LNCaP clone FGC (cell line): ENCODE measurements around the gene FBLN2.

Source experiments
- DNase-seq: peaks from one replicate; pipeline ENCODE4 v3.0.0-alpha.2; 2011; ENCODE audit warnings: low read depth
- H3K4me3 ChIP-seq: 2 replicates; pipeline ENCODE4 v1.5.1; 2011; ENCODE audit warnings: mild to moderate bottlenecking, low read depth, low read length, control low read depth
- TF ChIP-seq, protein P1 (sequence below): IDR thresholded peaks from 2 replicates; pipeline ENCODE4 v1.5.1; 2012; ENCODE audit warnings: mild to moderate bottlenecking; ENCODE audit not compliant: control insufficient read depth, insufficient read depth; ENCODE audit errors: extremely low read depth

Gene FBLN2

DNA sequence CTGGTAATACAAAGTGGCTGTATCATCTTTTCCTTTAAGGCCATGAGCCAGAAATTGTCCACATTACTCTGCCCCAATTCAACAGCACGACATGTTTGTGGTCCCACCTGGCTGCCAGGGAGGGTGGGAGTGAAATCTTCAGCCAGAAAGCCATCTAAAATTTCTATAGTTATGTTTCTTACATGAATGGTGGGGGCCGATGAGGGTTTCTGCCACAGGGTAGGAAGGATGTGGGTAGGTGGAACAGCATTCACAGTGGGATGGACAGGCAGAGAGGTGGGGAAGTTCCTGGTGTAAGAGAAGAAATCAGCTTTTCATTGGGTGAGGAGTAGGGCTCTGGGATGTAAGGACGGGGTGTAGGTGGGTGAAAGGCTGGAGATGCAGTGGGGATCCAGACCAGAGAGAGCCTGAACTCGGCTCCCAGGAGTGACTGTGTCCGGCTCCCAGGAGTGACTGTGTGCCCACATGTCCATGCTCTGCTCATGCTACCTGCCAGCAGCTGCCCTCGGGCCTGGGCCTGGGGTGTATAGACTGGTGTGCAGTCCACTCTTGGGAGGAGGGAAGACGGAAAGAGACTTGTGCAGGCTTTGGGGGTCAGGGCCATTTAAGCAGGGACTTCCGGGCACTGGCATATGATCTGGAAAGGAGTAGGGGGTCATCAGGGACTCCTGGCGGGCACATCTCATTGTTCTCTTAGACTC lies 3.8 kb upstream of the FBLN2 start:
- TF ChIP-seq, protein P1, sequence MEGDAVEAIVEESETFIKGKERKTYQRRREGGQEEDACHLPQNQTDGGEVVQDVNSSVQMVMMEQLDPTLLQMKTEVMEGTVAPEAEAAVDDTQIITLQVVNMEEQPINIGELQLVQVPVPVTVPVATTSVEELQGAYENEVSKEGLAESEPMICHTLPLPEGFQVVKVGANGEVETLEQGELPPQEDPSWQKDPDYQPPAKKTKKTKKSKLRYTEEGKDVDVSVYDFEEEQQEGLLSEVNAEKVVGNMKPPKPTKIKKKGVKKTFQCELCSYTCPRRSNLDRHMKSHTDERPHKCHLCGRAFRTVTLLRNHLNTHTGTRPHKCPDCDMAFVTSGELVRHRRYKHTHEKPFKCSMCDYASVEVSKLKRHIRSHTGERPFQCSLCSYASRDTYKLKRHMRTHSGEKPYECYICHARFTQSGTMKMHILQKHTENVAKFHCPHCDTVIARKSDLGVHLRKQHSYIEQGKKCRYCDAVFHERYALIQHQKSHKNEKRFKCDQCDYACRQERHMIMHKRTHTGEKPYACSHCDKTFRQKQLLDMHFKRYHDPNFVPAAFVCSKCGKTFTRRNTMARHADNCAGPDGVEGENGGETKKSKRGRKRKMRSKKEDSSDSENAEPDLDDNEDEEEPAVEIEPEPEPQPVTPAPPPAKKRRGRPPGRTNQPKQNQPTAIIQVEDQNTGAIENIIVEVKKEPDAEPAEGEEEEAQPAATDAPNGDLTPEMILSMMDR = no peak
- no peak for DNase-seq
- no peak overlapping the region for H3K4me3 ChIP-seq

DNA sequence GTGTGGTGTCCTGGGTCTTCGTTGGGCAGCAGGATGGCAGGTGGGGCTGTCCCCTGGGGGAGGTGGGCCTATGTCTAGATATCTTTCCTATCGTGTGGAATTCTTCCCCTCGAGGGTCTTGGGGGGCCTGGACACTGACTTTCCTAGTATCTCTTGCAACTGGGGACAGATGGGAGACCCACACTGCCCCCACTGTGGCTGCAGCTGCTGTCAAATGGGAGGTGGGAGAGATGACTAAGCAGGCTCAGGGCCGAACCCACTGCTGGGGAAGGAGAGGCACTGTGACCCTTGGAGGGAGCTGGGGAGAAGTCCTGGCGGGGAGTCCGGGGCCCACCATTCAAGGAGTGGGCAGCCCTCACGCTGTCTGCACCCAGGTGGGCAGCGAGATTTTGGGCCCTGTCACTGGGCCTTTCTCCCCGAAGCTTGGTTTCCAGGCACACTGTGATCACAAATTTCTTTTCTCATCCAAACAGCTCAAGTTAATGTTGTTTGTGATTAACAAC lies 2.9 kb upstream of the FBLN2 start:
- no peak for DNase-seq
- TF ChIP-seq, protein P1 = no peak
- H3K4me3 ChIP-seq = no peak overlapping the region

DNA sequence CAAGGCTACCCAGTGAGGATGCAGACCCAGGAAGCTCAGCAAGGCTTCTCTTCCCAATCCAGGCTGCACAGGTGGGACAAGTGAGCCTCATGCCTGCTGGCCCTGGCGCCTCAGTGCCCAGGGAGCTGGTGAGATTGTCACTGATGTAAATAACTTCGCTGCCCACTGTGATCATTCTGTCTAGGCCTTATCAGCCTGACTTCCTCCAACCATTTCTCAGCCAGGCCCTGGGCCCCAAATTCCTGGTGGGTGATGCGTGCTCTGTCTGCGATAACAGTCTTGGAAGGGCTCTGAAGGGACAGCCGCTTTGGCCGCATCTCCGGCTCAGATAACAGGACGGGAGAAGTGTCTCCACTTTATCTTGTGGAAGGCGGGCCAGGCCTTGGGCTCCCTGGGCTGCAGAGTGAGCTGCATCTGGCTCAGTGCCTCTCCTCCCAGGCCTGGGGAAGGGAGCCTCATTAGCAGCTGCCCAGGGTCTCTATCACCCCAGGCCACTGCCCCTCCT lies 2.2 kb upstream of the FBLN2 start:
- TF ChIP-seq, protein P1 = no peak
- H3K4me3 ChIP-seq = no peak overlapping the region
- DNase-seq = no peak

DNA sequence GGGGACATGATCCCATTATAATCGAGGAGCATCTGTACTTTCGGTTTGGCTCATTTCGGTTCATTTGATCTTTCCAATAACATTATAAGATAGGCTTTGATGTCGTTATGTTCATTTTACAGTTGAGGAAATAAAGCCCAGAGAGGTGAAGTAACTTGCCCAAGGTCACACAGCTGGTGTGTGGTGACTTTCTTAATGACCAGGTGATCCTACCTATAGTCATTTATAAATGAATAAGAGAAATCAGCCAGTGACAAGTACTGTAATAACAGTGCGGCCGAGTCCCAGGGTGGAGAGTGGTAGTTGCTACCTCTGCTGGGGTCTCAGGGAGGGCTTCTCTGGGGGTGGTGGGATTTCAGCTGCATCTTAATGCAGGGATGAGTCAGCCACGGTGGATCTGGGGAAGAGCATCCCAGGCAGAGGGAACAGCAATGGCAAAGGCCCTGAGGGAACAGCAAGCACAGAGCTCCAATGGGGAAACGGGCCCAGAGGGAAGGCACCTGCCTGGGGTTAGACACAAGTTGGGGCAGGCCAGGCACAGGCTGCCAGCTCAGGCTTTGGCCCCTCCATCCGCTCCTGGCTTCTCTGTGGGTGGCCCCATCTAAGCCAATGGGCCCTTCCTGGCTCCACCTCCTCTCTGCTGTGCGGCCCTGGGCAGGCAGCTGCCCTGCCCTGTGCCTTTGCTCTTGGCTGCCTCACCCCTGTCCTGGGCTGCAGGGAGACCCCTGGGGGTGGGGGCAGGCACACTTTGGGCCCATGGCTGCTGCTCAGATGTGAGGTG lies 1.1 kb upstream of the FBLN2 start:
- TF ChIP-seq, protein P1 = no peak
- H3K4me3 ChIP-seq = no peak overlapping the region
- DNase-seq = no peak

DNA sequence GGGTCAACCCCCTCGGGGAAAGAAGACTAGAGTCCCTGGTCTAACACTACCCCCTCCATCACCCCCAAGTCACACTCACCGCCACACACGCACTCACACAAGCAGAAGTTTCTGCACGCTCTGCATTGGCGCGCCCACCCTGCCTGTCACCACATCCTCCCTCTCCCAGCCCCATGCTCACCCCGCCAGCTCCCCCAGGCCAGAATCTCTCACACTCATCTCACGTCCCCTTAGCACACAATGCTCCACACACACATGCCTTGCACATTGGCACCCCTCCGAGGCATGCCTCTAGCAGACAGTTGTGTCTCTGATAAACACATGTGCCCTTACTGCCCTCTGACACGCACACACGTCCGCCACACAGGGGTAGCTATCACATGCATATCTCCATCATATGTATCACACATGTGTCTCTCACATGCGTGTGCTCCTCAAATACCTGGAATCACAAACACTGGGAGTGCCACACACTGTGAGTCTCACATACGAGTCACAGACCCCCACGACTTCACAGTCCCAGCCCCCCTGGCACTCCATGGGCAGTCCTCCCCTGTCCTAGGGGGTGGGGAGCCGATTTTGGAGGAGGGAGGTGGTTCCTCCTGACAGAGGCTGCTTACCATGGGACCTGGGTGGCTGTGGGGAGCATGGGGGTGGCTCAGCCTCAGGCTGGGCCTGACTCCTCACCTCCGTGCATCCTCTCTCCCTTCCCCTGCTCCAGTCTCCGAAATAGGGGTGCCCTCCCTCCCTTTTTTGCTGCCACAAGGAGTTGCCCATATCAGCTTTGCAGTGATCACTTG lies 898 bp downstream of the FBLN2 start:
- TF ChIP-seq, protein P1 = no peak
- no peak for DNase-seq
- no peak overlapping the region for H3K4me3 ChIP-seq

DNA sequence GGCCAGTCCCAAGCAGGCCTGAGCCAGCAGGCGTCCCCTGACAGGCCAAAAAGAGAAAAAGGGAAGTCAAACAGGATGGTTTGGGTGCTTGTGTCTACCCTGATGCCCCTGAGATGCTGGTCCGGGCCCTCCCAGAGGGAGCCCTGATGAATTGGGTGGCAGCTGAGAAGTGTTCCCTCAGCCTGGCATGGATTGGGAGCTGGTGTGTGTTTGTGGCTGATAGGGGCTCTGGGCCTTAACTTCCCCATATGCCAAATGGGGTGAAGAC lies 1.4 kb downstream of the FBLN2 start:
- DNase-seq = no peak
- TF ChIP-seq, protein P1 = no peak

More for the DNA sequence above, 1.4 kb downstream of the FBLN2 start:
- H3K4me3 ChIP-seq = no peak overlapping the region
